HG03354 (cell line): ENCODE data around the gene IFI27L1.

ENCODE experiments used
- ATAC-seq: cut with Tn5 transposase; IDR thresholded peaks from one replicate; pipeline ENCODE4 v1.9.1; 2021; ENCODE audit warnings: mild to moderate bottlenecking; ENCODE audit not compliant: unreplicated experiment, poor library complexity, severe bottlenecking

IFI27L1 gene

GRCh38 chr14:94126800-94127199, 45.7 kb downstream of the IFI27L1 start:
- no peak for ATAC-seq

- no peak for ATAC-seq
Observed at GRCh38 chr14:94127330-94127729, 46.2 kb downstream of the IFI27L1 start.

- no peak for ATAC-seq
Observed at GRCh38 chr14:94128216-94128839, 47.2 kb downstream of the IFI27L1 start.

- ATAC-seq = peak; percentile 96
Observed at GRCh38 chr14:94129111-94129757, 48.1 kb downstream of the IFI27L1 start, which contains the start of gene IFI27L2. Gene IFI27L2 (minus strand): TSS chr14:94129604. CDS start chr14:94129564, 40 bp downstream.

GRCh38 chr14:94129758-94130414, 48.8 kb downstream of the IFI27L1 start:
- no peak for ATAC-seq

- ATAC-seq = no peak
Observed at GRCh38 chr14:94132285-94132887, 51.3 kb downstream of the IFI27L1 start.

GRCh38 chr14:94135476-94135875, 54.4 kb downstream of the IFI27L1 start:
- no peak for ATAC-seq

- peak; percentile 92 for ATAC-seq
Observed at GRCh38 chr14:94136575-94137331, 55.6 kb downstream of the IFI27L1 start.

GRCh38 chr14:94138251-94138650, 57.1 kb downstream of the IFI27L1 start:
- no peak for ATAC-seq

- no peak for ATAC-seq
Observed at GRCh38 chr14:94139006-94139405, 57.9 kb downstream of the IFI27L1 start.

GRCh38 chr14:94139421-94139820, 58.3 kb downstream of the IFI27L1 start:
- no peak for ATAC-seq

- ATAC-seq = no peak
Observed at GRCh38 chr14:94142247-94142646, 61.1 kb downstream of the IFI27L1 start.

GRCh38 chr14:94142836-94143235, 61.7 kb downstream of the IFI27L1 start:
- ATAC-seq = no peak

- ATAC-seq = no peak
Observed at GRCh38 chr14:94143239-94143638, 62.1 kb downstream of the IFI27L1 start.

- ATAC-seq = no peak
Observed at GRCh38 chr14:94143711-94144110, 62.6 kb downstream of the IFI27L1 start.

- no peak for ATAC-seq
Observed at GRCh38 chr14:94144765-94145164, 63.7 kb downstream of the IFI27L1 start.

- no peak for ATAC-seq
Observed at GRCh38 chr14:94145902-94146527, 64.9 kb downstream of the IFI27L1 start.
